Inflammatory macrophage (primary cell): ENCODE data around the gene MED12.
A peak's percentile ranks its signal among the peaks of the same experiment; 100 is the strongest.

ENCODE experiments used
- DNase-seq, 2 donors: peaks; one replicate each; pipeline ENCODE4 v3.0.0-alpha.2; 2020 to 2022

Gene MED12

DNA sequence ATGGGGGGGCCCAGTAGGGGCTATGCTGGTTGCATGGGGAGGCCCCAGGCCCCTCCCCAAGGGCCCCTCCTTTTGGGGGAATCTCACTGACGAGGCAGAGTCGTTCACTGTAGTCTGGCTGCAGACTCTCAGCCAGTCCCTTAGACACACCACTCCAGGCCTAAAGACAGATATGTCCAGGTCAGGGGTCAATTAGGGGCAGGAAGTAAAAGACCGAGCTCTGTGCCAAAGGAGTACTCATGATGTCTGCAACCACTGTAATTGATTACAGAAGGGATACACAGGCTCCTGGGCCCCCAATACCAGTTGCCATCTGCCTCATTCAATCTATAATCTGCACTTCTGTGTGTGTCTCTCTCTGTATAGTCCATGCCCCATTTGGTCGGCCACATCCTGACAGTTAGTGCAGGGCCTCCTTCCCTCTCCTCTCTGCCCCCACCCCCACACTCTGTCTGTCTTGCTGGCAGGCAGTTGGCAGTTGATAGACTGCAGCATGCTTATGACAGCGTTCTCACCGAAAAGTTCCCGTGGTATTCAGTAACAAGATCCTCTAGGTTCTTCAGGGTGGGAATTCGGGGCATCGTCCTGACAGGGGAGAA, 10.5 kb upstream of the MED12 start:
- DNase-seq: no peak

DNA sequence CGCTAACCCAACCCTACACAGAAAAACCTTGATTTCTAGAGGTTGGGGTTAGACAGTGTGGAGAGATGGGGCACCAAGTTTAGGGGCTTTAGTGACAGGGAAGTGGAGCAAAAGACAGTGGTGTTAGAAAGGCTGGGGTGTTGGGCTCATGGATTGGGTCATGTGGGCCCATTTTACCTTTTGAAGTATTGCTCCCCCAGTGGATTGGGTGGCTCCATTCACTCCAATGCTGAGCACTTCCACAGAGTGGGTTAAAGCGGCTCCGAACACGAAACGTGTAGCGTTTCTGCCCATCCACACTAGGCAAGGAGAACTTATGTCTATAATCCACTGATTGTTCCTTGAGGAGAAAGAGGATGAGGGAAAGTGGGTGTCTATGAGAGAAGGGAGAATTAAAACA, 9.3 kb upstream of the MED12 start:
- no peak for DNase-seq

DNA sequence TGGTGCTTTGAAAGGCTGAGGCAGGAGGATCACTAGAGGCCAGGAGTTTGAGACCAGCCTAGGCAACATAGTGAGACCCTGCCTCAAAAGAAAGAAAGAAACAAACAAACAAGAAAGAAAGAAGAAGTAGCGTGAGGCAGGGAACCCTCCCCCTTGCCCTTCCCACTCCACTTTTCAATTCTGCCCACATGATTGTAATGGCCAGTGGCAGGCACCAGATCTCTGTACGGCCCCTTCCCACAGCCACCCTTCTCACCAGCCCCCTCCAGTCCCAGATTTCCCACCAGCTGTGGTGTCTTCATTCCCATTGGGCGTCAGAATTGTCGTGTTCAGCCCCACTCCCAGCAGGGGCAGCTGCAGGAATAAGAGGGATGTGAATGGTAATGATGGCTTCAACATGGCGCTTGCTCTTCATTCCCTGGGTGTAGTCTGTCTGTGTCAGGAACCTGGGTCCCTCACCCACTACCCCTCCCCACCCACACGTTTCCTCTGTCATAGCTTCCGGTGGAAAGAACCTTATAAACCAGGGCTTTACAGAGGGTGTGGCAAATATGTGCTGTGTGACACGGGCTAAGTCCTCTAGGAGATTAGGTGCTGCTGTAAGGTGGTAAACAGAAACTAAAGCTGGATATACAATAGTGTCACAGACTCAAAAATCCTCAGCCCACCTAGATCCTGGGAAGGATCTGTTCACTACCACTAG, 7.1 kb upstream of the MED12 start, which contains the start of gene IL2RG:
Gene IL2RG (minus strand): TSS at position 437 of the 703 bp plus-strand sequence. CDS start 38 bp downstream, at position 399.
- peak; percentile 56 to 69 for DNase-seq

DNA sequence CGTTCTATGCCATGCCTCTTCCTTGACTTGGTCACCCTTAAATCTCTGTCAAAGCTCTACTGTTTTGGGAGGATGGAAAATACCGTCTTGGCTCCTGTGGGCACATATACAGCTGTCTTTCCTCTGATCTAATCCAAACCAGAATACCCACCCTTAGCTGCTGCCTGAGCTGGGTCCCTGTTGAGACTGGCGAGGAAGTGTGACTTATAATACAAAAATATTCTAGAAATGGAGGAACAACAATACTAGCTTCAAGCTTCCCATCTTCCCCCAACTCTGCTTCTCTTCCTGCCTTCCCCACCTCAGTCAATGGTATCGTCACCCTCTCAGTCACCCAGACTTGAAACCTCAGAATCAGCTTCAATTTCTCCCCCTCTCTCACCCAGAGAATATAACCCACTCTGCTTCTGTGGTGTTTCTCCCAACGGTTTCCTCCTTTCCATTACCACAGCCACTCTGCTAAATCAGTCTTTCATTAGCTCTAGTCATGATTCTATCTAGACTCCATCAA, 6.4 kb upstream of the MED12 start:
- no peak for DNase-seq

DNA sequence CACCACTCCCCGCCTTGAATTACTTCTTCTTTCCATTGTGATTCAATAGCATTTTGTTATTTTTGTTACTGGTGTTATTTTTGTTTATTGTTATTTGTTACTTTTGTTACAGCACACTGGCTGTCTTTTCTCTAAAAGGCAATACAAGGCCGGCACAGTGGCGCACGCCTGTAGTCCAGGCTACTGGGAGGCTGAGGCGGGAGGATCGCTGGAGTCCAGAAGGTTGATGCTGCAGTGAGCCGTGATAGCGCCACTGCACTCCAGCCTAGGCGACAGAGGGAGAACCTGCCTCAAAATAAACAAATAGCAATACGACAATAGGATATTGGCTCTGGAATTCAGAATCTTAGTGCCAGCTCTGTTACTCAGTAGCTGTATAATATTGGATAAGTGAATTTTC, 1.0 kb upstream of the MED12 start:
- no peak for DNase-seq

DNA sequence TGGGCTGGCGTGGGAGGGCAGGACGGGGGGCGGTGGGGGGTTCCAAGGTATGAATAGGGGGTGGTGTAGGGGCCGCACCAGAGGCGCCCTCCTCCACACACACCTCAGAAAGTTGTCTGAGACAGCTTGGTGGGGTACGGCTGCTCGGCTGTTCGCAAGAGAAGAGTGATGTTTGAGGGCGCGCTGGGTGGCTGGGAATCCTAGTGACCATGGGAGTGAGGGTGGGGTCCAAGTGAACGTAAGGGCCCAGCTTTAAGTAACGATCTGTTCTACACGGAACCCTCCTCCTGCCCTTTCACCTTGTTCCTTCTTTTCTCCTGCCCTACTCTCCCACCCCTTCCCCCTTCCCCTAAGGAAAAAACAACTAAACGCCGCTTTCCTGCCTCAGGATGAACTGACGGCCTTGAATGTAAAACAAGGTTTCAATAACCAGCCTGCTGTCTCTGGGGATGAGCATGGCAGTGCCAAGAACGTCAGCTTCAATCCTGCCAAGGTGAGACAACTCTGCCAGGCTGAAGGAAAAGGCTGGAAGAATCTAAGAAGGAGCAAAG, 664 bp downstream of the MED12 start:
- no peak for DNase-seq

DNA sequence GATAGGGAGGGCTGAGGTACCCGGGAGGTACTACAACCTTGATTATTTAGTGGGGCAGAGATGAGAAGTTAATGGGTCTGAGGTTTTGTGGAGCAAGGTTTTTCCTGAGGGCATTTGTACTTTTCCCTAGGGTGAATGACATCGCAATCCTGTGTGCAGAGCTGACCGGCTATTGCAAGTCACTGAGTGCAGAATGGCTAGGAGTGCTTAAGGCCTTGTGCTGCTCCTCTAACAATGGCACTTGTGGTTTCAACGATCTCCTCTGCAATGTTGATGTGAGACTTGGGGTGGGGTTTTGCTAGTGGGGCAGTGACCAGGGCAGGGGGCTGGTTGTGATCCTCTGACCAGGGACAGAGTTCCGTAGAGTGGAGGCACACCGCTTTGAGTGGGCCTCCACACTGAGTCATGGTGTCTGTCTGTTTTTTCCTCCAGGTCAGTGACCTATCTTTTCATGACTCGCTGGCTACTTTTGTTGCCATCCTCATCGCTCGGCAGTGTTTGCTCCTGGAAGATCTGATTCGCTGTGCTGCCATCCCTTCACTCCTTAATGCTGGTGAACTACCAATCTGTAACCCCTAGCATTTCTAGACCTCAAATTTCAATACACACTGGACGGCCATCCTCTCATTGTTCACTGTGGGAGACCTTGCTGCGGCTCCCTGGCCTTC, 9.9 kb downstream of the MED12 start:
- DNase-seq: no peak

DNA sequence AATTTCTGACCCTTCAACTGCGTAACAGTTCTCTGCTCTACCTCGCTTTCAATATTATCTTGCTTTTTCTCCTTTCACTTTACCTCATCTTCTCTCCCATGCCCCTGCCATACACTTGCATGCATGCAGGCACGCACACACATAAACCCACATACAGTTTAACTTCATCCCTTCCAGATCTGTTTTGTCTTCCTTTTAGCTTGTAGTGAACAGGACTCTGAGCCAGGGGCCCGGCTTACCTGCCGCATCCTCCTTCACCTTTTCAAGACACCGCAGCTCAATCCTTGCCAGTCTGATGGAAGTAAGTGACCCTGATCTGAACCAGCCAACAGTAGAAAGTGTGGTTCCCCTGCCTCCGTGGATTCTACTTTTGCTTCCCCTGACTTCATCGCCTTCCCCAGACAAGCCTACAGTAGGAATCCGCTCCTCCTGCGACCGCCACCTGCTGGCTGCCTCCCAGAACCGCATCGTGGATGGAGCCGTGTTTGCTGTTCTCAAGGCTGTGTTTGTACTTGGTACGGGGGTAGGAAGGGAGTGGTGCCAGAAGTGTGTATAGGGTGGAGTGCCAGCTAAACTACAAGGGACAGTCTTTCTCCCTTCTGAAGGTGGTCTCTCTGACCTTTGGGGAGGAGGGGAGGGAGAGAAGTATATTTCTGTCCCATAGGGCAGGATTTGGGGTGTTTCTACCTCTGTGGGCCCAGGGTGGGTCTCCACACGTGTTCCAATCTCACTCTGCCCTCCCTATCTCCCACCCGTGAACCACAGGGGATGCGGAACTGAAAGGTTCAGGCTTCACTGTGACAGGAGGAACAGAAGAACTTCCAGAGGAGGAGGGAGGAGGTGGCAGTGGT, 10.7 kb downstream of the MED12 start:
- DNase-seq: peak; percentile 64 to 68

DNA sequence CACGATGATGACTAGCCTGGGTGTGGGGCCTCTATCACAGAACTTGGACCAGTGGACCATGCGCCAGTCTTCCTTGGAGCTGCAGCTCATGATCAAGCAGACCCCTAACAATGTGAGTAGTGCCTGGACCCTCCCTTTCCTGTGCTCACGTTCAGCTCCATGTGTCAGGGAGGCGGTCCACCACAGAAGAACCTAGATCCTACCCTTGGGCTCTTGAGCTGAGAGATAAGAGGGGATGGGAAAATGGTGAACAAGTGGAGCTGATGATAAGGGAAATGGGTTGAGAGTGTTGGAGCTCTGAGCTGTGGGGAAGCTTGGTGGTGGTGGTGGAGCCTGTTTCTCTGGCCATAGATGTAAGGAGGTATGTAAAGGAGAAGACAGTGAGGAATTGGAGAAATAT, 13.1 kb downstream of the MED12 start:
- DNase-seq: no peak

DNA sequence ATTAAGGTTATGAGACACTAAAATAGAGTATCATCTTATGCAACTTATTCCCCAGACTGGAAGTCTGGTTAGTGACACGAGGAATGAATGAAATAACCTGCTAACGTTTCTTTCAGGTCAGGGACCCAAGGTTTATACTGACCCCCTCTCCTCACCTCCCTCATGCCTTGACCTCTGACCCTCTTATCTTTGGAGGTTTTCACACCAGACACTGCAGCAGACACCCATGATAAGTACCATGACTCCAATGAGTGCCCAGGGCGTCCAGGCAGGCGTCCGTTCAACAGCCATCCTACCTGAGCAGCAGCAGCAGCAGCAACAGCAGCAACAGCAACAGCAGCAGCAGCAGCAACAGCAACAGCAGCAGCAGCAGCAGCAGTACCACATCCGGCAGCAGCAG, 22.0 kb downstream of the MED12 start:
- no peak for DNase-seq

DNA sequence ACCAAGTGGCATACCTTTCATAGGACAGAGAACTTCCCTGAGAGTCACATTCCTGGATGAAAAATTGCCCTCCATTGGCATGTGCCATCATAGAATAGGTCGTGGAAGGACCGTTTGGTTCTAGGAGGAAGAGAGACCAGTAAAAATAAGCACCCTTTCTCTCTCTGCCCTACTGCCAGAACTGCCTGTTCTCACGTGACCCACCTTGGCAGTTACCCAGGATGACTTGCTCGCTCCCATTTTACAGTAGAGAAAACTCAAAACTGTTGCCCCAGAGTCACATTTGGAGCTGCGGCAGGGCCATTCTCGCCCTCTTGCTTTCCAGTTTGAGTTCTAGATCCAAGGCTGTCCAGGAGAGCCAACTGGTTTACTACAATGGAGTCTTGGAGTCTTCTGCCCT, 25.1 kb downstream of the MED12 start:
- DNase-seq: no peak

DNA sequence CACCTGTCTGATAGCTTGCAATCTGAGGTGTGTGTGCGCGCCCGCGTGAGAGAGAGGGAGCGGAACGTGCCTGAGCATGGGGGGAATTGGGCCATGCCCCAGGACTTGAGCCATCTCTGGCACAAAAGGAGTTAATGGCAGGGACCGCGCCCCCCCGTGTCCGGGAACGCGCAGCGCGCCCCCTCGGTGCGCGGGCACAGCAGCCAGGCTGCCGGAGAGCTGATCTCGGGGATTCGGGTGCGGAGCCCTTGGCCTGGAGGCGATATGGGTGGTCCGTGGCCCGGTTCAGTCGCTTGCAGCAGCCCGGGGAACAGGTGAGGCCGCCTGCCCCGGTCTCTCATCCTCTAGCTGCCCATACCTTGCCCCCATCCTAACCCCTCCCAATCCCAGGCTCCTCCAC, 26.3 kb downstream of the MED12 start, which contains the start of gene NLGN3:
Gene NLGN3 (plus strand): TSS at position 191 of the 400 bp plus-strand sequence. CDS start 2,909 bp downstream, outside the sequence.
- DNase-seq: no peak

DNA sequence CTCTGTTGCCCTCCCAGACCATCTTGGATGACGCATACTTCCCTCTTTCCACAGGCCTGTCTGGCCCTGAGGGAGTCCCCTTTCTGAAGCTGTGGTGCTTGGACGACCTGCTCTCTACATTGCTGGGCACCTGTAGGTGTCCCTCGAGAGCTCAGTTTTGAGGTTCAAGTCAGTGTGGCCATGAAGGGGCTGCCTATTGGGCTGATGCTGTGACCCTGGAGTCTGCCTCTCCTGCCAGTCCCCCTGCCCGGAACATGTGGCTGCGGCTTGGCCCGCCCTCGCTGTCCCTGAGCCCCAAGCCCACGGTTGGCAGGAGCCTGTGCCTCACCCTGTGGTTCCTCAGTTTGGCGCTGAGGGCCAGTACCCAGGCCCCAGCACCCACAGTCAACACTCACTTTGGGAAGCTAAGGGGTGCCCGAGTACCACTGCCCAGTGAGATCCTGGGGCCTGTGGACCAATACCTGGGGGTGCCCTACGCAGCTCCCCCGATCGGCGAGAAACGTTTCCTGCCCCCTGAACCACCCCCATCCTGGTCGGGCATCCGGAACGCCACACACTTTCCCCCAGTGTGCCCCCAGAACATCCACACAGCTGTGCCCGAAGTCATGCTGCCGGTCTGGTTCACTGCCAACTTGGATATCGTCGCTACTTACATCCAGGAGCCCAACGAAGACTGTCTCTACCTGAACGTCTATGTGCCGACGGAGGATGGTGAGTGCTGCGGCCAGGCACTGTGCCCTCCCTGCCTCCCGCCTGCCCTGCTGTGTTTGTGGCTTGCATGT, 29.3 kb downstream of the MED12 start:
- DNase-seq: no peak

DNA sequence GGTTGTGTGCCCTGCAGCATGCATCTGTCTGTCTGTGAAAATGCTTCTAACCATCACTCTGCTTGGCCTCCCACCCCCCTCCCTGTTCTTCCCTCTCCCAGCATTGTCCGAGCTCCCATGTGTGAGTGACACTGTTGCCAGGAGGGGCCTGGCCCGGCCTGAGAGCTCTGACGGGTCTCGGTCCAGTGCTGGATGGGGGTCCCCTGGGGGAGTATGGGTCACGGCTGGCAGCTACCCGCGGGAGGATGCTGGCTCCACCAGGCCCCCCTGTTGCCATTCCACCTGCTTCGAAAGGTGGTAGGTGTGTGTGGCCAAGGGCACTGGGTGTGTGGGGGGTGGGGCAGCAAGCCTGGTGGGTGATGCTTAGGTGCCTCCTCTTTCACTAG, 29.9 kb downstream of the MED12 start:
- DNase-seq: no peak

DNA sequence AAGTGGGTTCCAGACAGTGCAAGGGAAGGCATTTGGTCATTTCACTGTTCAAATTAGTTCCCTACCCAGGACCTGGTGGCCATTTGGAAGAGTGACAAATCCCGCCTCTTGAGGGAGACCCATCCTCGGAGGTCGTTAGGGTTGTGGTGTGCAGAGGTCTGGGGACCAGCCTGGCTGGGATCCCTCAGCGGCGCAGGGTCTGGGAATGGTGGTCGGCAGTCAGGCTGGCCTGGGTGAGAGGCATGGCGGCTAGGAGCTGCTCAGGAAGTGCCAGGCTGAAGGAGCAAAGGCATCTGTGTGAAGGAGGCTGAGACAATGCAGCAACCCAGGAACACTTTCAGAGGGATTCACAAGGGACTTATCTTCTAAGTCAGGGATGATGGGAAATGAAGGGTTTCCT, 33.0 kb downstream of the MED12 start:
- no peak for DNase-seq

DNA sequence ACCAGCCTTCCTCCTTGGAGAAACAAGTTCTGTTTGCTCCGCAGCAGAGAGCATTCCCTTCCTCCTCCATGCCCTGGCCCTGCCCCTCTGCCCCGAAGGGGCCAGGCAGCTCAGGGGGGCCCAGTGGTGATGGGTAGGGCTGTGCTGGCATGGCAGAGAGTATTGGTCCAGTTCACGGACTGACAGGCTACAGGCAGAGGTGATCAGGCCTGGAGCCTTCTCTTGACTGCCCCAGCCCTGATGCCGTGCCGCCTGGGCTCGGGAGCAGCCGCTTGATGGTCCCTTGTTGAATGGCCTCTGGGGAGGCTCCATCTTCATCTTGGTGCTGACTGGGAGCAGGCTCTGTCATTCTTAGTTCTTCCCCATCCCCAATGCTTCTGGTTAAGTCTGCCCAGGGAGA, 35.8 kb downstream of the MED12 start:
- DNase-seq: no peak

DNA sequence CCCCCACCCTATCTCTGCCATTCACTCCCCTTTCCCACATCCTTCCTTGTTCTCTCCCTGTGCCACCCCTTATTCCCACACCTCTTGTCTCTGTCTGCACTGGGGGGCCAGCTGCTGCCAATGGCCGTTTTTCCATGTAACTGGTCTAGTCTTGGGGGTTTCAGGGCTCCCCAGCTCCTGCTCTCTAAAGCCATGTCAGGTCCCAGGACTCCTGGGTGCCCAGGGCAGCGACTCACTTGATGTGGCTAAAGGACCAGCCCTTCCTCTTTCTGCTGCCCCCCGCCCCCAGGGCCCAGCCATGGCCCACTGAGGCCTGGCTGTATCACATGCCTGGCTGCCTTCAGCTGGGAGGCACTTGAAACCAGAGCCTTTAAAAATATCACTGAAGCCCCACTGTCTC, 36.2 kb downstream of the MED12 start:
- no peak for DNase-seq

DNA sequence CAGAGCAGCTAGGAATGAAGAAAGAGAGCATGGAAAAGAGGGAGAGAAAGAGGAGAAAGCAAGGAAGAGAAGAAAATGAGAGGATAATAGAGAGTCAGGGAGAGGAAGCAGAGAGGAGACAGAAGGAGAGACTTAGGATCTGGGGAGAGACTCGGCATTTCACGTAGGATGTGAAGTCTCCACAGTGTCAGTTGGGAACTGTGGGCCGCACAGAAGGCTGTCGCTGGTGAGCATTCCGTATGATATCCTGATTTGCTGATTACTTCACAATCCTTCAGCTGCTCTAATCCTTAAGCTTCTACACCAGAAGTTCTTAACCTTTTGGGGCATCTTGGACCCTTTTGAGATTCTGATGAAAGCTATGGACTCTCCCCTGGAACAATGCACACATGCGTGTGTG, 40.2 kb downstream of the MED12 start:
- no peak for DNase-seq

DNA sequence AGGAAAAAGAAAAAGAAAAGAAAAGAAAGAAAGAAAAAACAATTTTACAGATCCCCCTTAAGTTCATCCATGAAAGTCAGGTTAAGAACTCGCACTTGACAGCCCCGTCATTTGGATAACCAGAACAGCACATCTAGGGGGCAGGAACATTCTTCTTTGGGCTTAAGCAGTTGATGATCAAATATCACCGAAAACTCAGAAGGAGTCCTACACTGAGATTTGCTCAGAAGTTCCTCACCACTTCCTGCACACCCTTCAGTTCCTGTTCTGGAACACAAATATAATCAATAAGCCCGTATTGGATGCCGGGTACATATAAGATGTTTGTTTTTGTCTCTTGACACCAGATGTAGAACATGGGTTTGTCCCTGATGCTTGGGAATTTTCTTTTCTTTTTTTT, 40.9 kb downstream of the MED12 start:
- no peak for DNase-seq

DNA sequence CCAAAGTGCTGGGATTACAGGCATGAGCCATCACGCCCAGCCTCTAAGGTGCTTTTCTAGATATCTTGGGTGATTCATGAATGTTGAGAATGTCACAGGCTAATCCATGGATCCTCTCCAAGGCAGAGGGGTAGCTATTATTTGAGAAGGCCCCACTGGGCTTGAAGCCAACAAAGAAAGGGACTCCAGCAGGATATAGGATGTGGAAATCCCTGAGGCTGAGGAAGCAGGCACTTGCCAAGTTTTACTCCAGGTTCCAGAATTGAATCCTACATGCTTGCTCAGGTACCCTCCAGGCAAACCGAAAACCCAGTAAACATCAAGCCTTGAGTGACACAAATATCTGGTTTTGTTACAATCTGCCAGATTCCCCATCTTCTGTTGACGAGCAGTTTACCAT, 42.1 kb downstream of the MED12 start:
- no peak for DNase-seq

DNA sequence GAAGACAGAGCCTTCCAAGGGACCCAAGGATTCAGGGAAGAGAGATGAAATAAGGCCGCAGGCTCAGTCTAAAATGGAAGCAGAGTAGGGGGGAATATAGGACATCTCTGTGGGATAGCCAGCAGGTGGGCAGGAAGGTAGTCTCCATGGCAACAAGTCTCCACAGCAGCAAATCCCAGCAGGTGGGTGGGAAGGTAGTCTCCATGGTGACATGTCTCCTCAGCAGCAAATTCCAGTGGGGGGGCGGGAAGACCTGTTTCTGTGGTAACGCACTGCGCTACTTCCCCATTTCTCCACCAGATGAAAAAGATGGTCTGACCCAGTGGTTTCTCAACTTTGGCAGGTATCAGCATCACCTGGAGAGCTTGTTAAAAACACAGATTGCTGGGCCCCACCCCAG, 44.6 kb downstream of the MED12 start:
- no peak for DNase-seq

DNA sequence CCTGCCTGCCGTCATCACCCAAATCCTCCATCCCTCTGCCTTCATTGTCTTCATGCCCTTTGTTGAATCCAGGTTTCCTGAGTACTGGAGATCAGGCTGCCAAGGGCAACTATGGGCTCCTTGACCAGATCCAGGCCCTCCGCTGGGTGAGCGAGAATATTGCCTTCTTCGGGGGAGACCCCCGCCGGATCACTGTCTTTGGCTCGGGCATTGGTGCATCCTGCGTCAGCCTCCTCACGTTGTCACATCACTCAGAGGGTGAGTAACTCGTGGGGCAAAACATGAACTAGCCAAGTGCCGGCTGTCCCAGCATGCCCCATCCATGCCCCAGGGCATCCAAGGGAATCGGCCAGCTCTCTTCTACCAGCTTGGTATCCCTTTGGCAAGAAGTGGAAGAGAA, 45.7 kb downstream of the MED12 start:
- DNase-seq: no peak
